HEK293 (cell line): ENCODE data around the gene ASB4.

Experiments used
- CTCF ChIP-seq: fragments of 450-650 bp; formaldehyde crosslinking; IDR thresholded peaks from 2 replicates; pipeline ENCODE4 v1.5.1; 2016; ENCODE audit warnings: missing biosample characterization, missing genetic modification characterization
- KLF16 ChIP-seq: fragments of 450-650 bp; formaldehyde crosslinking; IDR thresholded peaks from 2 replicates; pipeline ENCODE4 v1.5.1; 2017; ENCODE audit warnings: missing biosample characterization, missing genetic modification characterization
- PATZ1 ChIP-seq: fragments of 450-650 bp; formaldehyde crosslinking; IDR thresholded peaks from 2 replicates; pipeline ENCODE4 v1.5.1; 2016; ENCODE audit warnings: missing biosample characterization, missing genetic modification characterization
- PBX3 ChIP-seq: sonication (generic); formaldehyde crosslinking; IDR thresholded peaks from 2 replicates; pipeline ENCODE4 v1.8.1; 2022; ENCODE audit warnings: mild to moderate bottlenecking, moderate library complexity, missing genetic modification reagents
- ZBTB11 ChIP-seq: fragments of 450-650 bp; formaldehyde crosslinking; conservative IDR thresholded peaks from 2 replicates; pipeline ENCODE4 v1.5.1; 2016; ENCODE audit warnings: low read depth, missing biosample characterization, missing genetic modification characterization
- ZNF239 ChIP-seq: fragments of 450-650 bp; formaldehyde crosslinking; IDR thresholded peaks from 2 replicates; pipeline ENCODE4 v1.5.1; 2016; ENCODE audit warnings: missing biosample characterization, missing genetic modification characterization
- ZNF292 ChIP-seq: fragments of 450-650 bp; formaldehyde crosslinking; IDR thresholded peaks from 2 replicates; pipeline ENCODE4 v1.5.1; 2016; ENCODE audit warnings: low read depth, missing biosample characterization, missing genetic modification characterization, borderline replicate concordance
- ZNF350 ChIP-seq: fragments of 450-650 bp; formaldehyde crosslinking; IDR thresholded peaks from 2 replicates; pipeline ENCODE4 v1.5.0; 2017; ENCODE audit warnings: missing biosample characterization, mild to moderate bottlenecking, missing genetic modification characterization
- ZNF626 ChIP-seq: fragments of 450-650 bp; sonication (Bioruptor Pico); formaldehyde crosslinking; IDR thresholded peaks from 2 replicates; pipeline ENCODE4 v1.5.1; 2018; ENCODE audit warnings: missing biosample characterization, missing genetic modification characterization, inconsistent platforms
- ZNF707 ChIP-seq: fragments of 450-650 bp; formaldehyde crosslinking; IDR thresholded peaks from 2 replicates; pipeline ENCODE4 v1.5.1; 2016; ENCODE audit warnings: missing biosample characterization, missing genetic modification characterization
- ZNF837 ChIP-seq: fragments of 450-650 bp; formaldehyde crosslinking; IDR thresholded peaks from 2 replicates; pipeline ENCODE4 v1.5.1; 2016; ENCODE audit warnings: missing biosample characterization, missing genetic modification characterization
- TF ChIP-seq, protein P1 (sequence below): fragments of 450-650 bp; formaldehyde crosslinking; conservative IDR thresholded peaks from 2 replicates; pipeline ENCODE4 v1.5.1; 2016; ENCODE audit warnings: low read depth, missing biosample characterization, missing genetic modification characterization
- TF ChIP-seq, protein P2 (sequence below): fragments of 450-650 bp; formaldehyde crosslinking; IDR thresholded peaks from 2 replicates; pipeline ENCODE4 v1.5.1; 2016; ENCODE audit warnings: missing biosample characterization, missing genetic modification characterization
- TF ChIP-seq, protein P3 (sequence below): fragments of 450-650 bp; formaldehyde crosslinking; IDR thresholded peaks from 2 replicates; pipeline ENCODE4 v1.5.1; 2017; ENCODE audit warnings: missing biosample characterization, missing genetic modification characterization

GRCh38 chr7:95545673-95546072, 59.9 kb downstream of the ASB4 start:
- TF ChIP-seq KLF16 (tag by site-specific recombination) (no peak), ZNF239 (tag by site-specific recombination) (no peak), CTCF (tag by site-specific recombination) (no peak), PATZ1 (tag by site-specific recombination) (no peak), ZNF707 (tag by site-specific recombination) (no peak), ZNF626 (no peak), PBX3 (no peak), ZNF837 (tag by site-specific recombination) (no peak), ZNF350 (no peak), ZNF292 (tag by site-specific recombination) (no peak), ZBTB11 (no peak)
- TF ChIP-seq, protein P1, sequence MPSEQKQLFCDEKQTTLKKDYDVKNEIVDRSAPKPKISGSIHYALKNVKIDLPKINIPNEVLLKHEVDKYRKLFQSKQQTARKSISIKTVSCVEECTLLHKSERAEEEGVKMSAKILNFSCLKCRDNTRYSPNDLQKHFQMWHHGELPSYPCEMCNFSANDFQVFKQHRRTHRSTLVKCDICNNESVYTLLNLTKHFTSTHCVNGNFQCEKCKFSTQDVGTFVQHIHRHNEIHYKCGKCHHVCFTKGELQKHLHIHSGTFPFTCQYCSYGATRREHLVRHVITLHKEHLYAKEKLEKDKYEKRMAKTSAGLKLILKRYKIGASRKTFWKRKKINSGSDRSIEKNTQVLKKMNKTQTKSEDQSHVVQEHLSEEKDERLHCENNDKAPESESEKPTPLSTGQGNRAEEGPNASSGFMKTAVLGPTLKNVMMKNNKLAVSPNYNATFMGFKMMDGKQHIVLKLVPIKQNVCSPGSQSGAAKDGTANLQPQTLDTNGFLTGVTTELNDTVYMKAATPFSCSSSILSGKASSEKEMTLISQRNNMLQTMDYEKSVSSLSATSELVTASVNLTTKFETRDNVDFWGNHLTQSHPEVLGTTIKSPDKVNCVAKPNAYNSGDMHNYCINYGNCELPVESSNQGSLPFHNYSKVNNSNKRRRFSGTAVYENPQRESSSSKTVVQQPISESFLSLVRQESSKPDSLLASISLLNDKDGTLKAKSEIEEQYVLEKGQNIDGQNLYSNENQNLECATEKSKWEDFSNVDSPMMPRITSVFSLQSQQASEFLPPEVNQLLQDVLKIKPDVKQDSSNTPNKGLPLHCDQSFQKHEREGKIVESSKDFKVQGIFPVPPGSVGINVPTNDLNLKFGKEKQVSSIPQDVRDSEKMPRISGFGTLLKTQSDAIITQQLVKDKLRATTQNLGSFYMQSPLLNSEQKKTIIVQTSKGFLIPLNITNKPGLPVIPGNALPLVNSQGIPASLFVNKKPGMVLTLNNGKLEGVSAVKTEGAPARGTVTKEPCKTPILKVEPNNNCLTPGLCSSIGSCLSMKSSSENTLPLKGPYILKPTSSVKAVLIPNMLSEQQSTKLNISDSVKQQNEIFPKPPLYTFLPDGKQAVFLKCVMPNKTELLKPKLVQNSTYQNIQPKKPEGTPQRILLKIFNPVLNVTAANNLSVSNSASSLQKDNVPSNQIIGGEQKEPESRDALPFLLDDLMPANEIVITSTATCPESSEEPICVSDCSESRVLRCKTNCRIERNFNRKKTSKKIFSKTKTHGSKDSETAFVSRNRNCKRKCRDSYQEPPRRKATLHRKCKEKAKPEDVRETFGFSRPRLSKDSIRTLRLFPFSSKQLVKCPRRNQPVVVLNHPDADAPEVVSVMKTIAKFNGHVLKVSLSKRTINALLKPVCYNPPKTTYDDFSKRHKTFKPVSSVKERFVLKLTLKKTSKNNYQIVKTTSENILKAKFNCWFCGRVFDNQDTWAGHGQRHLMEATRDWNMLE (tag by site-specific recombination) = no peak
- TF ChIP-seq, protein P2, sequence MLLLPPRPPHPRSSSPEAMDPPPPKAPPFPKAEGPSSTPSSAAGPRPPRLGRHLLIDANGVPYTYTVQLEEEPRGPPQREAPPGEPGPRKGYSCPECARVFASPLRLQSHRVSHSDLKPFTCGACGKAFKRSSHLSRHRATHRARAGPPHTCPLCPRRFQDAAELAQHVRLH = no peak
- TF ChIP-seq, protein P3, sequence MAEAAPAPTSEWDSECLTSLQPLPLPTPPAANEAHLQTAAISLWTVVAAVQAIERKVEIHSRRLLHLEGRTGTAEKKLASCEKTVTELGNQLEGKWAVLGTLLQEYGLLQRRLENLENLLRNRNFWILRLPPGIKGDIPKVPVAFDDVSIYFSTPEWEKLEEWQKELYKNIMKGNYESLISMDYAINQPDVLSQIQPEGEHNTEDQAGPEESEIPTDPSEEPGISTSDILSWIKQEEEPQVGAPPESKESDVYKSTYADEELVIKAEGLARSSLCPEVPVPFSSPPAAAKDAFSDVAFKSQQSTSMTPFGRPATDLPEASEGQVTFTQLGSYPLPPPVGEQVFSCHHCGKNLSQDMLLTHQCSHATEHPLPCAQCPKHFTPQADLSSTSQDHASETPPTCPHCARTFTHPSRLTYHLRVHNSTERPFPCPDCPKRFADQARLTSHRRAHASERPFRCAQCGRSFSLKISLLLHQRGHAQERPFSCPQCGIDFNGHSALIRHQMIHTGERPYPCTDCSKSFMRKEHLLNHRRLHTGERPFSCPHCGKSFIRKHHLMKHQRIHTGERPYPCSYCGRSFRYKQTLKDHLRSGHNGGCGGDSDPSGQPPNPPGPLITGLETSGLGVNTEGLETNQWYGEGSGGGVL = no peak
